ENCODE measurements around the gene SLCO2A1.
A peak's percentile ranks its signal among the peaks of the same experiment; 100 is the strongest.

Gene SLCO2A1

DNA sequence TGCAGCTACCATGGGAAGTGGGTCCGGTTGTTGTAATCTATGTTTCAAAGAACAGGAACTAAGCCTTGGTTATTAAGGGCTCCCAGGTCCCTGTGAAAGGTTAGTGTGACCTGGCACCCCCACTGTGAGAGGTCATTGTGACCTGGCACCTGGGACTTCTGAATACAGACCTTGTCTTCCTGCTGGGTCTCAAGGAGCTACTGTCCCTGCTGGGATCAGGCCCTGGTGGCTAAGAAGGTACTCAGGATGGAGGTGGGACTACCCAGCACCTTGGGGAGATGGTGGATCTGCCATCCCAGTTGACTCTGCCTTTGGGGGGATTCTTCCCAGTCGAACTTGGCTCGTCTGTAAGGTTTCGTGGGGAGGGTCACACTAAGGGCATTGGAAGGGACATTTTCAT, 10.3 kb upstream of the SLCO2A1 start:
- no peak for ATAC-seq (ENCODE audit: low read depth)
- no peak for DNase-seq (ENCODE audit: low spot score)

DNA sequence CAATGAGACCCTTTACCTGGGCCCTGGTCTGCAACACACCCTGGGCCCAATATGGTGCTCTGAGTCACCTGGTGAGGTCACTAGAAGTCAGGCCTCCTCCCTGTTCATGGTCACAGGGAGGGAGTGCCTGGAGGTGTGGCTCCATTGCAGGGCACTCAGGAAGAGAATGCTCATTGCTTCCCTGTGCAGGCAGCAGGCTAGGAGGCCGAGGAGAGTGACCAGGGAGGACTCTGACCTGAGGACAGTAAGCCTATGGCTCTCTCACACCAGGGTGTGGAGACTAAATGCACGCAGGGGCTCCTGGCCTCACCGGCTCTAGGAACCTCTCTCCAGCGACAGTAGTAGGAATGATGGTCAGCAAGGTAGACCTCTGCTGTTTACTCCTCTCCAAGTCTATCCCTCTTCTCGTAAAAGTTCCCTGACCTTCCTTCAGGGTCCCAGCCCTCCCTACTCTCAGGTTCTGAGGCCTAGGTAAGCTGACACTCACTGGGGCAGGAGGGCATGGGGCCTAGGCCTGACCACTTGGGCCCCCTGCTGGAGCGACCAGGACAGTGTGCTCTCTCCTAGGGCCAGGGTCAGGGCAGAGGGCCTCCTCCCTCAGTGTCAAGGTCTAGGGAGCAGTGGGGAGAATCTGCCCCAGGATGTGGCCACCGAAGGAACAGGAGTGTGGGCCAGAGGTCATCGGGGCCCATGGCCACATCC, 9.6 kb upstream of the SLCO2A1 start:
- Histone ChIP-seq H3K36me3 (ENCODE audit: low read depth) (no peaks in the 10 kb centered on the region), H3K27me3 (ENCODE audit: insufficient read depth, poor library complexity, severe bottlenecking) (no peaks in the 10 kb centered on the region), H3K4me3 (ENCODE audit: severe bottlenecking) (no peak overlapping the region), H3K9me3 (ENCODE audit: severe bottlenecking) (peaks cover 4% of the 10 kb centered on the region), H3K27ac (ENCODE audit: poor library complexity, severe bottlenecking) (no peak overlapping the region), H3K4me1 (ENCODE audit: insufficient read depth, poor library complexity, severe bottlenecking) (no peaks in the 10 kb centered on the region)
- peak; percentile 69; the same call in 2 of the 3 replicates for ATAC-seq (ENCODE audit: low read depth)
- DNase-seq (ENCODE audit: low spot score), result no peak
- TF ChIP-seq, protein P1, sequence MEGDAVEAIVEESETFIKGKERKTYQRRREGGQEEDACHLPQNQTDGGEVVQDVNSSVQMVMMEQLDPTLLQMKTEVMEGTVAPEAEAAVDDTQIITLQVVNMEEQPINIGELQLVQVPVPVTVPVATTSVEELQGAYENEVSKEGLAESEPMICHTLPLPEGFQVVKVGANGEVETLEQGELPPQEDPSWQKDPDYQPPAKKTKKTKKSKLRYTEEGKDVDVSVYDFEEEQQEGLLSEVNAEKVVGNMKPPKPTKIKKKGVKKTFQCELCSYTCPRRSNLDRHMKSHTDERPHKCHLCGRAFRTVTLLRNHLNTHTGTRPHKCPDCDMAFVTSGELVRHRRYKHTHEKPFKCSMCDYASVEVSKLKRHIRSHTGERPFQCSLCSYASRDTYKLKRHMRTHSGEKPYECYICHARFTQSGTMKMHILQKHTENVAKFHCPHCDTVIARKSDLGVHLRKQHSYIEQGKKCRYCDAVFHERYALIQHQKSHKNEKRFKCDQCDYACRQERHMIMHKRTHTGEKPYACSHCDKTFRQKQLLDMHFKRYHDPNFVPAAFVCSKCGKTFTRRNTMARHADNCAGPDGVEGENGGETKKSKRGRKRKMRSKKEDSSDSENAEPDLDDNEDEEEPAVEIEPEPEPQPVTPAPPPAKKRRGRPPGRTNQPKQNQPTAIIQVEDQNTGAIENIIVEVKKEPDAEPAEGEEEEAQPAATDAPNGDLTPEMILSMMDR (IDR thresholded peaks at IDR 0.05; ENCODE audit: poor library complexity, severe bottlenecking), result no peak

More for the DNA sequence above, 10.3 kb upstream of the SLCO2A1 start:
- TF ChIP-seq, protein P1 (IDR thresholded peaks at IDR 0.05; ENCODE audit: poor library complexity, severe bottlenecking), result no peak
- Histone ChIP-seq H3K36me3 (ENCODE audit: low read depth) (no peaks in the 10 kb centered on the region), H3K9me3 (ENCODE audit: severe bottlenecking) (peaks cover 4% of the 10 kb centered on the region), H3K4me1 (ENCODE audit: insufficient read depth, poor library complexity, severe bottlenecking) (no peaks in the 10 kb centered on the region), H3K27ac (ENCODE audit: poor library complexity, severe bottlenecking) (no peak overlapping the region), H3K27me3 (ENCODE audit: insufficient read depth, poor library complexity, severe bottlenecking) (no peaks in the 10 kb centered on the region), H3K4me3 (ENCODE audit: severe bottlenecking) (no peak overlapping the region)

DNA sequence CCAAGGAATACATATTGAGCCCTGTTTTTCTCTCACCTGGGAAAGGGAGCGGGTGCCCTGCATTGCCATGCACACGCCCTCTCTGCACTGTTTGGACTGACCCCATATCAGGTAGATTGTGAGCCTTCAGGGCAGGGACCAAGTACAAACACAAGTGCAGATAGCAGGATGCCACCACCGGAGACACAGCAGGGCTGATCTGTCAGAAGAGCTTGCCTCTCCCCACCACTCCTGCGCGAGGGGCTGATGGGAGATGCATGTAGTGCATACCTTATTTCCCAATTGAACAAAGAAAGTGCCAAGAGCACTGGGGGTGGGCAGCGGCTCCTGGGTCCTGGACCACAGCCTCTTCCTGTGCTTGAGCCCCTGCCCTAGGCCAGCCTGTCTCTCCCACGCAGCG, 9.0 kb upstream of the SLCO2A1 start:
- no peak overlapping the region for H3K27ac ChIP-seq (ENCODE audit: poor library complexity, severe bottlenecking)
- H3K36me3 ChIP-seq (ENCODE audit: low read depth), result no peaks in the 10 kb centered on the region
- DNase-seq (ENCODE audit: low spot score) (no peak), ATAC-seq (ENCODE audit: low read depth) (no peak; the same call in 2 of the 3 replicates)
- no peaks in the 10 kb centered on the region for H3K27me3 ChIP-seq (ENCODE audit: insufficient read depth, poor library complexity, severe bottlenecking)
- no peak overlapping the region for H3K4me3 ChIP-seq (ENCODE audit: severe bottlenecking)
- TF ChIP-seq, protein P1 (IDR thresholded peaks at IDR 0.05; ENCODE audit: poor library complexity, severe bottlenecking), result no peak
- H3K4me1 ChIP-seq (ENCODE audit: insufficient read depth, poor library complexity, severe bottlenecking), result no peaks in the 10 kb centered on the region
- H3K9me3 ChIP-seq (ENCODE audit: severe bottlenecking), result peaks cover 4% of the 10 kb centered on the region

DNA sequence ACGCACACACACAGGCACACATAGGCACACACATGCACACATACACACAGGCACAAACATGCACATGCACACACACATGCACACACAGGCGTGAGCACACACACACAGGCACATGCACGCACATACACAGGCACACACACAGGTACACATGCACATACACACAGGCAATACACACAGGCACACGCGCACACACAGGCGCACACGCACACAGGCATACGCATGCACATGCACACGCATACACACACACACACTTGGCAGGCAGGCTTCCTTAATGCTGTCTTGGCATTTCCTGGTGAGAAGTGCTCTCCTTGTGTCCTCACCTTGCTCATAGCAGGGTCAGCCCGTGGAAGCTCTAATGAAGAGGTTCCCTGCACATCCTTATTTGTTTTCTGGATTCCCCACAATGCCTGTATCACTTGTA, 8.4 kb upstream of the SLCO2A1 start:
- DNase-seq (ENCODE audit: low spot score), result no peak
- Histone ChIP-seq H3K36me3 (ENCODE audit: low read depth) (no peaks in the 10 kb centered on the region), H3K4me1 (ENCODE audit: insufficient read depth, poor library complexity, severe bottlenecking) (no peaks in the 10 kb centered on the region), H3K4me3 (ENCODE audit: severe bottlenecking) (no peak overlapping the region), H3K27me3 (ENCODE audit: insufficient read depth, poor library complexity, severe bottlenecking) (no peaks in the 10 kb centered on the region), H3K27ac (ENCODE audit: poor library complexity, severe bottlenecking) (no peak overlapping the region), H3K9me3 (ENCODE audit: severe bottlenecking) (peaks cover 4% of the 10 kb centered on the region)
- TF ChIP-seq, protein P1 (IDR thresholded peaks at IDR 0.05; ENCODE audit: poor library complexity, severe bottlenecking), result no peak
- ATAC-seq (ENCODE audit: low read depth), result no peak

DNA sequence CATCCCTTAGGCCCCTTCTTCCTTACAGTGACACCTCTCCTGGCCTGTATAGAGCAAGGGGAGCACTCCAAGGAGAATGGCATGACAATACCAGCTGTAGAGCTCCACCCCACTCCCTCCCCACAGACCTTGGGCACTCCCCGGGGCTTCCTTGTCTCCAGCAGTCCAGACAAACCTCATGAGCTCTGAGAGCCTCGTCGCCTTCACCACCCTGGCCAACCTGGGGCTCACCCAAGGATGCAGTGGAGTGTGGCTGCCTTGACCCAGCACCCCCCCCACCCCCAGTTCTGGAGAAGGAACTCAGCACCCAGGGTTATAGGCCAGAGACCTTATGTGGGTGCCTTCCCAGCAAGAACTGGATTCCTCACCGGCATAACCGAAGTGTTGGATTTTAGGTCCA, 7.4 kb upstream of the SLCO2A1 start:
- DNase-seq (ENCODE audit: low spot score) (no peak), ATAC-seq (ENCODE audit: low read depth) (no peak)
- no peak overlapping the region for H3K4me3 ChIP-seq (ENCODE audit: severe bottlenecking)
- no peaks in the 10 kb centered on the region for H3K36me3 ChIP-seq (ENCODE audit: low read depth)
- no peaks in the 10 kb centered on the region for H3K27me3 ChIP-seq (ENCODE audit: insufficient read depth, poor library complexity, severe bottlenecking)
- TF ChIP-seq, protein P1 (IDR thresholded peaks at IDR 0.05; ENCODE audit: poor library complexity, severe bottlenecking), result no peak
- H3K9me3 ChIP-seq (ENCODE audit: severe bottlenecking), result peaks cover 4% of the 10 kb centered on the region
- H3K4me1 ChIP-seq (ENCODE audit: insufficient read depth, poor library complexity, severe bottlenecking), result no peaks in the 10 kb centered on the region
- H3K27ac ChIP-seq (ENCODE audit: poor library complexity, severe bottlenecking), result no peak overlapping the region

All from RWPE2 (cell line).